PC-9 (cell line): ENCODE measurements around the gene LRRC58.

Experiments
- CTCF ChIP-seq: fragments of 200-600 bp; sonication (generic); conservative IDR thresholded peaks from 2 replicates; pipeline ENCODE4 v1.6.1; 2017; ENCODE audit warnings: mixed run types, antibody characterized with exemption, mild to moderate bottlenecking, moderate library complexity
- EZH2 ChIP-seq: fragments of 200-600 bp; sonication (generic); IDR thresholded peaks from 2 replicates; pipeline ENCODE4 v1.8.0; 2017; ENCODE audit warnings: antibody characterized with exemption, low read depth

GRCh38 chr3:120341658-120342346 is 7.4 kb downstream of the LRRC58 start:
- no peak for TF ChIP-seq CTCF
- TF ChIP-seq EZH2, result no peak
